OCI-LY3 (cell line): ENCODE results near the gene CTSW.
A peak's percentile ranks its signal among the peaks of the same experiment; 100 is the strongest.

Experiments used
- EZH2phosphoT487 ChIP-seq: fragments of 200-600 bp; shearing (Covaris generic); IDR thresholded peaks from 2 replicates; pipeline ENCODE4 v1.6.1; 2018; ENCODE audit warnings: antibody characterized with exemption, mixed run types, low read depth
- TF ChIP-seq, protein P1 (sequence below): fragments of 200-600, 300-600 bp; sonication (generic); IDR thresholded peaks from 2 replicates; pipeline ENCODE4 v1.5.1; 2014; ENCODE audit warnings: antibody characterized with exemption, low read length, low read depth

DNA sequence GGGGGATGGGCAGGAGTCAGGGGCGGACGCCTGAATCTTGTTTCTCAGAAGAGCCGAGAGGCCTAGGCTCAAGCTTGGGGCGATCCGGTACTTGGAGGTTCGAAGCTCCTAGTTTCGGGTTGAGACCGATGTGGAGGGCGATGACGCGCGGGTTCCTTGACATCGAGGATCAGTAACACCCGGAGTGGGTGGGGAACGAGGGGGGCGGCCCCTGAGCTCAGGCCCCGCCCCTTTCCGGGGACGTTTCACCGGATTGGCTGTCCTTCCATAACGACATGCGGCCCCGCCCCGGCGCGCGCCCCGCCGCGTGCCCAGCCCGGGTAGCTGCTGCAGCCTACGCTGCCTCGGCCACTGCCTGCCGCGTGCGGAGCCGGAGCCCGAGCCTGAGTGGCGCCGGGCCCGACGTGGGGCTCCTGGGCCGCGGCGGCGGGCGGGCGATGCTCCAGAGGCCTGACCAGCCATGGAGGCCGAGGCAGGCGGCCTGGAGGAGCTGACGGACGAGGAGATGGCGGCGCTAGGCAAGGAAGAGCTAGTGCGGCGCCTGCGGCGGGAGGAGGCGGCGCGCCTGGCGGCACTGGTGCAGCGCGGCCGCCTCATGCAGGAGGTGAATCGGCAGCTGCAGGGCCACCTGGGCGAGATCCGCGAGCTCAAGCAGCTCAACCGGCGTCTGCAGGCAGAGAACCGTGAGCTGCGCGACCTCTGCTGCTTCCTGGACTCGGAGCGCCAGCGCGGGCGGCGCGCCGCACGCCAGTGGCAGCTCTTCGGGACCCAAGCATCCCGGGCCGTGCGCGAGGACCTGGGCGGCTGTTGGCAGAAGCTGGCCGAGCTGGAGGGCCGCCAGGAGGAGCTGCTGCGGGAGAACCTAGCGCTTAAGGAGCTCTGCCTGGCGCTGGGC is 10.9 kb downstream of the CTSW start, which contains the start of gene CCDC85B:
- no peak for TF ChIP-seq EZH2phosphoT487
- TF ChIP-seq, protein P1, sequence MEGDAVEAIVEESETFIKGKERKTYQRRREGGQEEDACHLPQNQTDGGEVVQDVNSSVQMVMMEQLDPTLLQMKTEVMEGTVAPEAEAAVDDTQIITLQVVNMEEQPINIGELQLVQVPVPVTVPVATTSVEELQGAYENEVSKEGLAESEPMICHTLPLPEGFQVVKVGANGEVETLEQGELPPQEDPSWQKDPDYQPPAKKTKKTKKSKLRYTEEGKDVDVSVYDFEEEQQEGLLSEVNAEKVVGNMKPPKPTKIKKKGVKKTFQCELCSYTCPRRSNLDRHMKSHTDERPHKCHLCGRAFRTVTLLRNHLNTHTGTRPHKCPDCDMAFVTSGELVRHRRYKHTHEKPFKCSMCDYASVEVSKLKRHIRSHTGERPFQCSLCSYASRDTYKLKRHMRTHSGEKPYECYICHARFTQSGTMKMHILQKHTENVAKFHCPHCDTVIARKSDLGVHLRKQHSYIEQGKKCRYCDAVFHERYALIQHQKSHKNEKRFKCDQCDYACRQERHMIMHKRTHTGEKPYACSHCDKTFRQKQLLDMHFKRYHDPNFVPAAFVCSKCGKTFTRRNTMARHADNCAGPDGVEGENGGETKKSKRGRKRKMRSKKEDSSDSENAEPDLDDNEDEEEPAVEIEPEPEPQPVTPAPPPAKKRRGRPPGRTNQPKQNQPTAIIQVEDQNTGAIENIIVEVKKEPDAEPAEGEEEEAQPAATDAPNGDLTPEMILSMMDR, result peak; percentile 2
